Measurements from ENCODE around the gene ACOXL.

ACOXL gene

GRCh38 chr2:111030945-111031344 lies 298.6 kb downstream of the ACOXL start:
- TF ChIP-seq CTCF (IDR thresholded peaks at IDR 0.05; ENCODE audit: borderline replicate concordance, control extremely low read depth, extremely low read depth, insufficient read depth, missing control alignments) = no peak
- DNase-seq (ENCODE audit: low spot score) = no peak
- in situ Hi-C loops (cut with MboI; ENCODE audit: low sequenced_read_pairs, unreplicated experiment) = loop anchor here (25.0 kb wide), 1 partner anchor 169 kb away; no protein-coding TSS in a partner anchor

DNA sequence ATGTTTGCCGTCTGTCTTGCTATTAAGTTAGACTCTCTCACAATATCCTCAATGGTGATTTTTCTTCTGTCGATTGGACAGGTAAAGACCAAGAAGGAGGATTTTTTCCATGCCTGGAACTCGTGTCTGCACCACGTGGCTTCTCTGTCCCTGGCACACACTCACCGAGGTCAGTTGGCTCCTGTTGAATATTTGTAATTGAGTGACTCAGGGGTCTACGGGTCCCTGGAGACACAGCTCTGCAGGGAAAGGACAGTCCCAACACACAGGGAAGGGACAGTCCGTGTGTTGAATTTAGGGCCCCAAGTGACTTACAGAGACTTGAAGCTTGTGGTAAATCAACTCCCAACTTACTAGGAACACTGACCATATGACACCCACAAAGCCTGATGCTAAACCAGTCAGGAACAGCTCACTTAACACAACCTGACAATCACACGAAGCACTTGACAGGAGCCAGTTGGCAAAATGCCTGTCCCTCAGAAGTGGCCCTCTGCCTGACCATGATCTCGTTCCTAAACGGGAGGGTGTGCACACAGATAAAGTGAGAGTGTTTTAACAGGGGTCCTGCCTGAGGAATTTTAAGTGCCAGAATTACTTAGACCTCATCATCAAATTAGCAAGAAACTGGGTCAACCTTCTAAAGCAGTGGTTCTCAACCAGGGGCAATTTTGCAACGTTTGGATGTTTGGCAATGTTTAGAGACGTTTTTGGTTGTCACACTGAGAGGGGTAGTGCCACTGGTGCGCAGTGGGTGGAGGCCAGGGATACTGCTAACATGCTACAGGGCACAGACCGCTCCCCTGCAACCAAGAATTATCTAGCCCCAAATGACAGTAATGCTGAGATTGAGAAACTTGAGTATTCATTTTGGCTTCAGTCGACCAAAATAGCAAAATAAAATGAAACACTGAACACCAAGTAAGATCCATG lies 299.4 kb downstream of the ACOXL start:
- in situ Hi-C loops (cut with MboI; ENCODE audit: low sequenced_read_pairs, unreplicated experiment) = loop anchor here (25.0 kb wide), 1 partner anchor 170 kb away; no protein-coding TSS in a partner anchor

GRCh38 chr2:111032721-111033429 lies 300.5 kb downstream of the ACOXL start:
- in situ Hi-C loops (cut with MboI; ENCODE audit: low sequenced_read_pairs, unreplicated experiment) = loop anchor here (25.0 kb wide), 1 partner anchor 171 kb away; no protein-coding TSS in a partner anchor

More for the DNA sequence above, 299.4 kb downstream of the ACOXL start:
- no peak for DNase-seq (ENCODE audit: low spot score)
- TF ChIP-seq CTCF (IDR thresholded peaks at IDR 0.05; ENCODE audit: borderline replicate concordance, control extremely low read depth, extremely low read depth, insufficient read depth, missing control alignments) = no peak

DNA sequence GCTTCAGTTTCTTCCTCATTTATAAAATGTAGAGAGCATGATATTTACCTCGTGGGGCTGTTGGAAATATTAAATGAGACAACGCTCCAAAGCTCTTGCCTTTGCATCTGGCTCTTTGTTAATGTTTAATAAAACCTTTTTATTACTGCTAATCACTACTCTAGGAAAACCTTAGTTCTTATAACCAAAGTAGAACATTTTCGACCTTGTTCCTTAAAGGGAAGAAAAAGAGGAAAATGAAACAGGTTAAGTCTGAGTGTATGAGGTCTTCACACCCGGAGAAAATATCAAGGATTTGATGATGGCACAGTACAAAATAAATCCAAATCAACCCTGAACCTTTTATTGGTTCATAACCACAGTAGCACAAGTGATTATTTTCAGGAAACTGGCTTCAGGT lies 301.8 kb downstream of the ACOXL start:
- TF ChIP-seq CTCF (IDR thresholded peaks at IDR 0.05; ENCODE audit: borderline replicate concordance, control extremely low read depth, extremely low read depth, insufficient read depth, missing control alignments) = no peak
- in situ Hi-C loops (cut with MboI; ENCODE audit: low sequenced_read_pairs, unreplicated experiment) = loop anchor here (25.0 kb wide), 1 partner anchor 172 kb away; no protein-coding TSS in a partner anchor
- no peak for DNase-seq (ENCODE audit: low spot score)

More at GRCh38 chr2:111032721-111033429, 300.5 kb downstream of the ACOXL start:
- DNase-seq (ENCODE audit: low spot score) = no peak
- no peak for TF ChIP-seq CTCF (IDR thresholded peaks at IDR 0.05; ENCODE audit: borderline replicate concordance, control extremely low read depth, extremely low read depth, insufficient read depth, missing control alignments)

GRCh38 chr2:111034606-111035005 lies 302.2 kb downstream of the ACOXL start:
- no peak for TF ChIP-seq CTCF (IDR thresholded peaks at IDR 0.05; ENCODE audit: borderline replicate concordance, control extremely low read depth, extremely low read depth, insufficient read depth, missing control alignments)
- no peak for DNase-seq (ENCODE audit: low spot score)
- in situ Hi-C loops (cut with MboI; ENCODE audit: low sequenced_read_pairs, unreplicated experiment) = loop anchor here (25.0 kb wide), 1 partner anchor 172 kb away; no protein-coding TSS in a partner anchor

DNA sequence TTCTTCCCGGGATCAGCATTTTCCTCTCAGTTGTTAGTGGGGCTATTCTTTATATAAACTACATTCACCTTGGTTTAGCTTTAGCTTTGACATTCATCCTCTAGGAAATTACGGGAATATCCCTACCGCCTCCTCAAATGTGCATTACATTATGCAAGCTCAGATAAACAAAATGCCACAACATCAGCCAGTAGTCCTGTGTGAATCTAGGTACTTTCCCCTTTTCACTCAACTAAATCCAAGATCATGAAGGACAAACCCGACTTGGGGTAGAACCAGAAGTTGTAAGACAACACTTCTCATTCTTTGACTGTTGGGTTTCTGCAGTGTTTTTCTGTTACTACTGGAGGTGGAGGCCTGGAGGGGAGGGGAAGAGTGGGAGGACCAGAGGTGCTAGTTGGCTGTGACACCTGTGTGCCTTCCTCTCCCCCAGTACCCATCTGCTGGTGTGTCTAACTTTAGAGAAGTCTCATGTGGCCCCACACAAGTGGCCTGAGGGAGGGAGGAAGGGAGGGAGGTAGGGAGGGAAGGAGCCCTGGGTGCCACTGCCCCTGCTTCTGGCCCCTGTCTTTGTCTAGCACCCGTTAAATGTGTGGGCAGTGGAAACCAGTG lies 303.6 kb downstream of the ACOXL start:
- in situ Hi-C loops (cut with MboI; ENCODE audit: low sequenced_read_pairs, unreplicated experiment) = loop anchor here (25.0 kb wide), 1 partner anchor 174 kb away; no protein-coding TSS in a partner anchor
- DNase-seq (ENCODE audit: low spot score) = no peak
- TF ChIP-seq CTCF (IDR thresholded peaks at IDR 0.05; ENCODE audit: borderline replicate concordance, control extremely low read depth, extremely low read depth, insufficient read depth, missing control alignments) = no peak

Data from GM13976 (cell line).